Loucy (cell line): Measurements from ENCODE around the gene SCAF8.
"Not testable (repeated sequence)": the region's sequence is repeated elsewhere in the genome, so short reads cannot be mapped to it uniquely, and the experiment has no call there.

Source experiments
- H2AFZ ChIP-seq: fragments of 200-600 bp; sonication (generic); 2 replicates; pipeline ENCODE4 v1.6.0; 2016; ENCODE audit warnings: antibody characterized with exemption, mild to moderate bottlenecking, low read length, moderate library complexity
- H3F3A ChIP-seq: fragments of 200-600 bp; 2 replicates; pipeline ENCODE4 v1.6.0; 2016; ENCODE audit warnings: antibody characterized with exemption, low read depth, mild to moderate bottlenecking
- H3K27me3 ChIP-seq: fragments of 200-600 bp; sonication (generic); 2 replicates; pipeline ENCODE4 v1.6.1; 2014; ENCODE audit warnings: low read length, mild to moderate bottlenecking; ENCODE audit not compliant: insufficient read depth, poor library complexity, severe bottlenecking
- H3K36me3 ChIP-seq: fragments of 200-600 bp; sonication (generic); 2 replicates; pipeline ENCODE4 v1.6.1; 2016; ENCODE audit warnings: low read length; ENCODE audit not compliant: insufficient read depth
- H3K4me1 ChIP-seq: fragments of 200-600 bp; sonication (generic); 2 replicates; pipeline ENCODE4 v1.5.1; 2014; ENCODE audit warnings: low read length, mild to moderate bottlenecking; ENCODE audit not compliant: insufficient read depth, poor library complexity, severe bottlenecking
- H3K4me2 ChIP-seq: fragments of 200-600 bp; sonication (generic); 2 replicates; pipeline ENCODE4 v1.6.0; 2014; ENCODE audit warnings: antibody characterized with exemption, low read length, low read depth, mild to moderate bottlenecking; ENCODE audit not compliant: poor library complexity, severe bottlenecking
- H3K4me3 ChIP-seq: fragments of 200-600 bp; sonication (generic); 2 replicates; pipeline ENCODE4 v1.5.1; 2014; ENCODE audit warnings: low read length, mild to moderate bottlenecking, mixed read lengths; ENCODE audit not compliant: poor library complexity, severe bottlenecking
- H3K79me2 ChIP-seq: fragments of 200-600 bp; sonication (generic); 2 replicates; pipeline ENCODE4 v1.6.1; 2014; ENCODE audit warnings: low read length; ENCODE audit not compliant: insufficient read depth
- H3K9ac ChIP-seq: fragments of 200-600 bp; sonication (generic); 2 replicates; pipeline ENCODE4 v1.6.0; 2014; ENCODE audit warnings: mild to moderate bottlenecking, low read depth, low read length, moderate library complexity; ENCODE audit not compliant: poor library complexity, severe bottlenecking
- H3K9me2 ChIP-seq: fragments of 200-600 bp; sonication (generic); replicated peaks from 2 replicates; pipeline ENCODE4 v1.6.1; 2016; ENCODE audit warnings: low read depth, low read length, mixed read lengths
- H3K9me3 ChIP-seq: fragments of 200-600 bp; sonication (generic); 2 replicates; pipeline ENCODE4 v1.6.1; 2014; ENCODE audit warnings: mild to moderate bottlenecking, antibody characterized with exemption, low read length, low read depth; ENCODE audit not compliant: insufficient read depth
- H4K20me1 ChIP-seq: fragments of 200-600 bp; sonication (generic); 2 replicates; pipeline ENCODE4 v1.6.0; 2014; ENCODE audit warnings: antibody characterized with exemption, low read length, mild to moderate bottlenecking; ENCODE audit not compliant: insufficient read depth, poor library complexity, severe bottlenecking
- CTCF ChIP-seq: fragments of 200-600 bp; sonication (generic); conservative IDR thresholded peaks from 2 replicates; pipeline ENCODE4 v1.5.1; 2014; ENCODE audit warnings: mild to moderate bottlenecking, antibody characterized with exemption, low read length
- EZH2phosphoT487 ChIP-seq: fragments of 200-600 bp; IDR thresholded peaks from 2 replicates; pipeline ENCODE4 v1.6.1; 2018; ENCODE audit warnings: antibody characterized with exemption, mild to moderate bottlenecking, moderate library complexity, borderline replicate concordance

SCAF8 gene

GRCh38 chr6:154738551-154738961 is 5.3 kb downstream of the SCAF8 start:
- H3K9me3 ChIP-seq, result no peaks in the 10 kb centered on the region
- TF ChIP-seq CTCF, result 0 out of 2 replicates have a peak, but pooled peaks have one; percentile 10
- TF ChIP-seq EZH2phosphoT487, result no peak
- H3K4me2 ChIP-seq, result peak overlapping the region; percentile 77
- no peaks in the 10 kb centered on the region for H3F3A ChIP-seq
- H3K9ac ChIP-seq, result peak overlapping the region; percentile 37
- H4K20me1 ChIP-seq, result peaks cover 93% of the 10 kb centered on the region
- peak overlapping the region; percentile 84 for H3K4me3 ChIP-seq
- H3K36me3 ChIP-seq, result peaks cover 9% of the 10 kb centered on the region
- peaks cover 99% of the 10 kb centered on the region for H3K79me2 ChIP-seq
- H2AFZ ChIP-seq, result no peak overlapping the region
- H3K27me3 ChIP-seq, result no peaks in the 10 kb centered on the region
- H3K9me2 ChIP-seq, result no peaks in the 10 kb centered on the region
- H3K4me1 ChIP-seq, result peaks cover 45% of the 10 kb centered on the region

GRCh38 chr6:154740658-154741057 is 7.4 kb downstream of the SCAF8 start:
- no peaks in the 10 kb centered on the region for H3K27me3 ChIP-seq
- peaks cover 45% of the 10 kb centered on the region for H3K4me1 ChIP-seq
- H3K36me3 ChIP-seq, result peaks cover 9% of the 10 kb centered on the region
- no peak overlapping the region for H2AFZ ChIP-seq
- no peaks in the 10 kb centered on the region for H3F3A ChIP-seq
- no peak overlapping the region for H3K9ac ChIP-seq
- H3K4me3 ChIP-seq, result no peak overlapping the region
- peaks cover 96% of the 10 kb centered on the region for H4K20me1 ChIP-seq
- peaks cover 100% of the 10 kb centered on the region for H3K79me2 ChIP-seq
- TF ChIP-seq CTCF (no peak), EZH2phosphoT487 (no peak)
- no peaks in the 10 kb centered on the region for H3K9me3 ChIP-seq
- peak overlapping the region; percentile 77 for H3K4me2 ChIP-seq
- no peaks in the 10 kb centered on the region for H3K9me2 ChIP-seq

- peaks cover 96% of the 10 kb centered on the region for H4K20me1 ChIP-seq
- no peaks in the 10 kb centered on the region for H3K9me2 ChIP-seq
- H3K9ac ChIP-seq, result no peak overlapping the region
- no peaks in the 10 kb centered on the region for H3K9me3 ChIP-seq
- no peak overlapping the region for H2AFZ ChIP-seq
- H3K27me3 ChIP-seq, result no peaks in the 10 kb centered on the region
- H3K79me2 ChIP-seq, result peaks cover 100% of the 10 kb centered on the region
- TF ChIP-seq CTCF (no peak), EZH2phosphoT487 (no peak)
- peak overlapping the region; percentile 77 for H3K4me2 ChIP-seq
- H3K4me1 ChIP-seq, result peaks cover 35% of the 10 kb centered on the region
- H3F3A ChIP-seq, result no peaks in the 10 kb centered on the region
- peaks cover 9% of the 10 kb centered on the region for H3K36me3 ChIP-seq
- H3K4me3 ChIP-seq, result no peak overlapping the region
Measured at GRCh38 chr6:154742891-154743290, 9.7 kb downstream of the SCAF8 start.

- H3K27me3 ChIP-seq, H2AFZ ChIP-seq, H3K4me3 ChIP-seq, H3K9me2 ChIP-seq, H3K9me3 ChIP-seq, H3K36me3 ChIP-seq, H3F3A ChIP-seq, H3K4me2 ChIP-seq, H3K9ac ChIP-seq: not testable (repeated sequence)
- Histone ChIP-seq H4K20me1 (peaks cover 96% of the 10 kb centered on the region), H3K79me2 (peaks cover 100% of the 10 kb centered on the region), H3K4me1 (peaks cover 25% of the 10 kb centered on the region)
Measured at GRCh38 chr6:154744029-154744745, 11.0 kb downstream of the SCAF8 start.
